ENCODE results near the gene SLC12A5.

The SLC12A5 gene

DNA sequence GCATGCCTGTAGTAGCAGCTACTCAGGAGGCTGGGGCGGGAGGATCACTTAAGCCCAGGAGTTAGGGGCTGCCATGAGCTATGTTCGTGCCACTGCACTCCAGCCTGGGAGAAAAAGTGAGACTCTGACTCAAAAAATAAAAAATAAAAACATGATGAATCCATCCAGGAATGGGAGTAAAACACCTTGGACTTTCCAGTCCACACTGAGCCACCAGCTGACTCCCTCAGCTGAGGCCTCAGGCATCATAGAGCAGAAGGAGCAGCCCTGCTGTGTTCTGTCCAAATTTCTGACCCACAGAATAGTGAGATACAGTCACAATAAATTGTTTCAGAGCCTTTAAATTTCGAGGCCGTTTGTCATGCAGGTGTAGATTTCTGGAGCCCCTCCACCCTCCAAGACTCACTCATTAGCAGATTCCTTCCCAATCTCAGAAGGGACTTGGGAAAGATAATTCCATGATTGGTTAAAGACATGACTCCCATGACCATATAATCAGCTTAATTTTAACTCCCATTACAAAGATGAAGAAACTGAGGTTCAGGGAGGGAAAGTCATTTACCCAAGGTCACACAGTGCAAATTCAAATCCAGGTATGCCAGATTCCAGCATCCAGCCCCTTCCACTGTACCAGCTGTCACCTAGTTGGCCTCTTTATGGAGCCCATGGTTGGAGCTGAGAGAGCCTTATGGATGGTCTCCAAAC, 29.3 kb upstream of the SLC12A5 start:
- no peak for DNase-seq (ENCODE audit: low read depth)
- no peak overlapping the region for H3K4me3 ChIP-seq (ENCODE audit: control insufficient read depth, low read depth, low read length)
- TF ChIP-seq, protein P1, sequence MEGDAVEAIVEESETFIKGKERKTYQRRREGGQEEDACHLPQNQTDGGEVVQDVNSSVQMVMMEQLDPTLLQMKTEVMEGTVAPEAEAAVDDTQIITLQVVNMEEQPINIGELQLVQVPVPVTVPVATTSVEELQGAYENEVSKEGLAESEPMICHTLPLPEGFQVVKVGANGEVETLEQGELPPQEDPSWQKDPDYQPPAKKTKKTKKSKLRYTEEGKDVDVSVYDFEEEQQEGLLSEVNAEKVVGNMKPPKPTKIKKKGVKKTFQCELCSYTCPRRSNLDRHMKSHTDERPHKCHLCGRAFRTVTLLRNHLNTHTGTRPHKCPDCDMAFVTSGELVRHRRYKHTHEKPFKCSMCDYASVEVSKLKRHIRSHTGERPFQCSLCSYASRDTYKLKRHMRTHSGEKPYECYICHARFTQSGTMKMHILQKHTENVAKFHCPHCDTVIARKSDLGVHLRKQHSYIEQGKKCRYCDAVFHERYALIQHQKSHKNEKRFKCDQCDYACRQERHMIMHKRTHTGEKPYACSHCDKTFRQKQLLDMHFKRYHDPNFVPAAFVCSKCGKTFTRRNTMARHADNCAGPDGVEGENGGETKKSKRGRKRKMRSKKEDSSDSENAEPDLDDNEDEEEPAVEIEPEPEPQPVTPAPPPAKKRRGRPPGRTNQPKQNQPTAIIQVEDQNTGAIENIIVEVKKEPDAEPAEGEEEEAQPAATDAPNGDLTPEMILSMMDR (IDR thresholded peaks at IDR 0.05; ENCODE audit: control insufficient read depth, insufficient read depth, low read depth, low read length, missing control alignments), result no peak

DNA sequence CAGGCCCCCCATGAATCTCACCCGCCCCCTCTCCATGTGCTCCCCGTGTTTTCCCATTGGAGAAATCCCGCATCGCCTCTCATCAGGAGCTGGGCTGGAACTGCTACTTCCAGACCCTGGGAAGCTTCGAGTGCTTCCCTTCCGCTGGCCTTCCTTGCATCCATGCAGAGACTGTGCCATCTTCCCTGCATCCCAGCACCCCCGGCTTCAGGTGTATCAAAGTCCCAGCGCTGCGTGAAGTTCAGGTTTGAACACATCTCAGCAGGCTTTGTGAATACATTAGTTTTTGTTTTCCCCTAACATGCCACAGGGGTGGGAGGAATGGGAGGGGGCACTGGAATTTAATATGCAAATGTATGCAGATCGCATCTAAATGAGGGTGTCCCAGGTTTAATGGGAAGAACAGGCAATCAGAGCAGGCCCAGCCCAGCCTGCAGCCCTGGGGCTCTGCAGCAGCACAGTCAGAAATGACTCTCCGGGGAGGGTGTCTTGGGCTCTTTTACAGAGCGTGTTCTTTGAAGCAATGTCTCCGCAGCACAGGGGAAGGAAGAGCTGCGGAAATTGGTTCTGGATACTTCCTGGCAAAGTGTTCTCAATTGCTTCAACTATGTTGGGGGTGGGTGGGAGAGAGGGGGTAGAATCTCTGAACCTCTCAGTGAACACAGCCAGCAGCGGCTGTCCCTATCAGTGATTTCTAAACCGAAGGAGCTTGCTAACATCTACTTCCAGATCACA, 28.6 kb upstream of the SLC12A5 start:
- no peak overlapping the region for H3K4me3 ChIP-seq (ENCODE audit: control insufficient read depth, low read depth, low read length)
- DNase-seq (ENCODE audit: low read depth), result no peak
- TF ChIP-seq, protein P1 (IDR thresholded peaks at IDR 0.05; ENCODE audit: control insufficient read depth, insufficient read depth, low read depth, low read length, missing control alignments), result no peak

DNA sequence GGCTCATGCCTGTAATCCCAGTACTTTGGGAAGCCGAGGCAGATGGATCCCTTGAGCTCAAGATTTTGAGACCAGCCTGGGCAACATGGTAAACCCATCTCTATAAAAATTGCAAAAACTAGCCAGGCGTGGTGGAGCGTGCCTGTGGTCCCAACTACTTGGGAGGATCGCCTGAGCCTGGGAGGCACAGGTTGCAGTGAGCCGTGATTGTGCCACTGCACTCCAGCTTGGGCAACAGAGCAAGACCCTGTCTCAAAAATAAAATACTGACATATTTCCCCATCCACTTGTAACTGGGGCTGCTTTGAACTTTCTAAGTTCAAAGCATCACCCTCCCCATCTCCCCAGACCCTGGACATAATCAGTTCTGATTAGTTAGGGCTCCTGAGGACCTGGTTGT, 27.5 kb upstream of the SLC12A5 start:
- DNase-seq (ENCODE audit: low read depth), result no peak
- H3K4me3 ChIP-seq (ENCODE audit: control insufficient read depth, low read depth, low read length), result no peak overlapping the region
- TF ChIP-seq, protein P1 (IDR thresholded peaks at IDR 0.05; ENCODE audit: control insufficient read depth, insufficient read depth, low read depth, low read length, missing control alignments), result no peak

DNA sequence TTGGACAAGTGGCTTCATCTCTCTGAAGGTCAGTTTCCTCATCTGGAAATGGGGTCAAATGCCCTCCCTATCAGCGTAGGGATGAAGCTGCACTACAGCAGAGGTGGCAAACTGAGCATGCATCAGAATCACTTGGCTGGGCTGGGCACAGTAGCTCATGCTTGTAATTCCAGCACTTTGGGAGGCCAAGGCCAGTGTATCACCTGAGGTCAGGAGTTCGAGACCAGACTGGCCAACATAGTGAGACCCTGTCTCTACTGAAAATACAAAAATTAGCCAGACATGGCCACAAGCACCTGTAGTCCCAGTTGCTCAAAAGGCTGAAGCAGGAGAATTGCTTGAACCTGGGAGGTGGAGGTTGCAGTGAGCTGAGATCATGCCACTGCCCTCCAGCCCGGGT, 27.0 kb upstream of the SLC12A5 start:
- TF ChIP-seq, protein P1 (IDR thresholded peaks at IDR 0.05; ENCODE audit: control insufficient read depth, insufficient read depth, low read depth, low read length, missing control alignments), result no peak
- no peak for DNase-seq (ENCODE audit: low read depth)
- H3K4me3 ChIP-seq (ENCODE audit: control insufficient read depth, low read depth, low read length), result no peak overlapping the region

DNA sequence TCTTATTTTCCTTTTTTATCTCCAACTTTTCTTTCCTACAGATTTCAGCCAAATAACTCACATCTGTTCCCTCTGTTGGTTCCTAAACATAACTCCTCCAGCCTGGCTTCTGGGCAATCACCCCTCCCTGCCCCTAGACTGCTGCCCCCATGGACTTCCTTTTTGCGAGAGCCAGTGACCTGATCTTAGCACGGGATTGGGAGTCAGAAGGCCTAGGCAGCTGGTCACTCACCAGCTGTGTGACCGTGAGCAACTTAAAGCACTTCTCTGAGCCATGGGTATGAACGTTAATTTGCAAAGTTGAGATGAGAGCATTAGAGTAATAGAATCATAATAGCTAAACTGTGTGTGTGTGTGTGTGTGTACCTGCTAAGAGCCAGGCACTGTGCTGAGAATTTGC, 24.8 kb upstream of the SLC12A5 start:
- TF ChIP-seq, protein P1 (IDR thresholded peaks at IDR 0.05; ENCODE audit: control insufficient read depth, insufficient read depth, low read depth, low read length, missing control alignments), result no peak
- no peak for DNase-seq (ENCODE audit: low read depth)
- H3K4me3 ChIP-seq (ENCODE audit: control insufficient read depth, low read depth, low read length), result no peak overlapping the region

DNA sequence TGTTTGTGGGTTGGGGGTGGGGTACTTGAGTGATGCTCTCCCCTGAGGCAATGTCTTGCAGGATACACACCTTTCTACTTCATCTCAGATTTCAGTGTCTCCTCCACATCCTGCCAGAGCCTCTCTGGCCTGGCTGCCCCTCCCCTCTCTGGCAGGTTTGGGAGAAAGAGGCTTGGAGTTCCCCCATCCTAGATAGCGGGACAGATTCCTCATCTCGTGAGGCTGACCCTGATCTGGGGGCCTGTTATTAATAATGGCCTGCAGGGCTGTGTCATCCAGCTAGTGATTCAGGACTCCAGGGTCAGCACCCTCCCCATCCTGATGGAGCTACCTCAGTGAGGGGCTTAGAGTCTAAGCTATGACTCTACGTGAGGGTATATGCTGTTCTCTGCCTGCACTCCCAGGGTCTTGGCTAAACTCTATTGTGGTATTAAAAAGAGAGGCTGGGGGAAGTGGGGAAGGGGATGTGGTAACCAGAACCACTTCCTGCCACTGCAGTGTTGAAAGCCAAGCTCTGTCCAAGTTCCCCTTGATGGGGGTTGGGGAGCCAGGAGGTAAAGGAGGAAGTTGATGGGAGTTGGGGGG, 24.0 kb upstream of the SLC12A5 start:
- H3K4me3 ChIP-seq (ENCODE audit: control insufficient read depth, low read depth, low read length), result no peak overlapping the region
- no peak for DNase-seq (ENCODE audit: low read depth)
- TF ChIP-seq, protein P1 (IDR thresholded peaks at IDR 0.05; ENCODE audit: control insufficient read depth, insufficient read depth, low read depth, low read length, missing control alignments), result no peak

Data from AG09309 (cell line).